Sciatic nerve (tissue), 2 donors: ENCODE measurements around the gene YWHAG. TPM values are rescaled to one million over a fixed set of nuclear protein-coding genes. Genes with fewer than 3 reads are reported as not detected.
"Not testable (repeated sequence)": the region's sequence is repeated elsewhere in the genome, so short reads cannot be mapped to it uniquely, and the experiment has no call there.

Experiments
- ATAC-seq: fragments of 200-7000 bp; cut with Tn5 transposase; one replicate; pipeline ENCODE4 v1.9.1; 2020; ENCODE audit warnings: mild to moderate bottlenecking, moderate library complexity
- DNase-seq: peaks from one replicate; pipeline ENCODE4 v3.0.0-alpha.2; 2020; ENCODE audit warnings: low spot score
- intact Hi-C: fragments of 100-400 bp; cut with DNase I; formaldehyde crosslinking; loops from one replicate; pipeline ENCODE4 v1.14.2; 2022
- total RNA-seq: library from RNA; stranded (reverse); fragmentation: NEBNext Ultra II Directional; extraction: Animal tissue kit (Norgen Biotek cat#: 25700); gene quantifications from one replicate; pipeline ENCODE4 v1.2.1, GENCODE V29; 2021
- donor health status: DM: no; HTN: no; CAD: no.
- donor health status: DM: no; HTN: no; CAD: no.

YWHAG gene
- total RNA-seq, 1 donor from 2014 or later: 94.7 TPM

DNA sequence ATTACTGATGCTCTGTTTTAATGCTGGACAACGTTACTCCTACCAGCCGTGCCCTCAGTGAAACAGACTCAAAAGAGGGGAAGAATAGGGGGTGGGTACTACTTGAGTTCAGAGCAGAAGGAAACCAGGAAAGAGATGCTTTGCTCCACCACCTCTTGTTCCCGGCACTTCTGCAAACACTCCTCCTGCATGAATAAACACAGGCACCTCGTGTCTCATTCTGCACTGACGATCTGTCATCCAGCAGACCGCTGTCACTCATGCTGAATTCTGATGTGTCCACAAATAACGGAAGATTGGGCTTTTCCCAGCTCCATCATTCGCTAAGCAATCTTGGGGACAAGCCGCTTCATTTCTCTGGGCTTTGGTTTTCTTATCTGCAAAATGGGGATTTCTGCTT, 26.7 kb downstream of the YWHAG start:
- intact Hi-C loops: no loop called here
- ATAC-seq (no peak), DNase-seq (no peak)

DNA sequence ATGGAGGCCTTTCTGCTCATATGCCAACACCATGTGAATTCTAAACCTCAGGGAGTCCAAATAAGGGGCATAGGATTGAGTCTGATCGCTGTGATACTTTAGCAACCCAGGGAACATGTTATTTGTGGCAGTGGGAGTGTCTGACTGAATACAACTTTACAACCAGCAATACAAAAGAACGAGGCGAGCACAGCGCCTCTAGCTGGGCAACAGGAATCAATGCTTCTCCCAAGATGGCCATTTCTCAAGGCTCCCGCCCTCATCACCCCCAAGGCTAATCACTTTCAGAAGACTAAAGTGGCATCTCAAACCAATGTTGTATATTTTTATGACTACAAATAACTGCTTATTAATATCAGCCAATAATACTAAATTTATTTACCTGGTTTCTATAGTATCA, 28.1 kb downstream of the YWHAG start:
- DNase-seq (no peak), ATAC-seq (no peak)
- intact Hi-C loops: no loop called here

DNA sequence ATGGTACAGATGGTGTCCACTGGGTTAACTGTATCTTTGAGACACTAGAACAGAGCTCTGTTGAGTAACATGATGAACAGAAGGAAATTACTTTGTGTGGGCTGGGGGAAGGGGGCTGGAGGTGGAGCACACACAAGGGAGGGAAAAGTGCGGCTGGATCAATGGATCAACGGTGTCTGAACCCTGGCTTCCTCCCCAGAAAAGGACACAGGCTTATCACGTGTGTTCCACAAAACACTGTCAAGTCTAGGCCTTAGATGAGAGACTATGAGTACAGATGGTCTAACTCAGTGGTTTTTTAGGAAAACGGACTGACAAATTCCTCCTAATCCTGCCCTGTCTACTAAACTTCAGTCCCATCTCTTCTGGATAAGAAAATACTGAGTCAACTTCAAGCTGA, 28.5 kb downstream of the YWHAG start:
- no peak for DNase-seq
- no peak for ATAC-seq
- intact Hi-C loops: no loop called here

DNA sequence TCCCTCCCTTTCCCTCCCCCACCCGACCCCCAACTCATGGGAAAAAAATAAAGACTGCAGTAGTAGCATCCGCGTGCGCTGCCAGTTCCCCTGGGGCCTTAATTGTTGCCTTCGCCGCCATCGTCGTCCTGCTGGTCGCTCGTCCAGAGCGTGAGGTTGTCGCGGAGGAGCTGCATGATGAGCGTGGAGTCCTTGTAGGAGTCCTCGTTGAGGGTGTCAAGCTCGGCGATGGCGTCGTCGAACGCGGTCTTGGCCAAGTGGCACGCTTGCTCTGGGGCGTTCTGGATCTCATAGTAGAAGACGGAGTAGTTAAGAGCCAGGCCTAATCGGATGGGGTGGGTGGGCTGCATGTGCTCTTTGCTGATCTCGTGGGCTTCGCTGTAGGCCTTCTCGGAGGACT, 29.3 kb downstream of the YWHAG start:
- no peak for ATAC-seq

DNA sequence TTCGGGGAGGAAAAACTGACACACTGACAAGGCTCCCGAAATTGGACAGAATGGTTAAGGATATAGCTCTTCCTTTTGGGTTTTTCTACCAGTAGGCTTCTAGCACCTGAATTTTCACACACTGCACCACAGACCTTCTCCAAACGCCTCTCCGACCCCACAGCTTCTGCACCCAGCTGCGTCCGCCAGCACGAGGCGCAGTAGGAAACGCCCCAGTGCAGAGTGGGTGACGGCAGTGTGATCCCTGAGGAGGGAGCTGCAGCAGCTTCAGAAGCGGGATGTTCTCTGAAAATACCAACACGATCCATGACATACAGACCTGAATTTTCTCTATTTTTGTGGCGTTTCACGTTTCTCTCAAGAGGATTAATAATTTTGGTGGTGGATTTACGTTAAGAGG, 30.4 kb downstream of the YWHAG start:
- DNase-seq: no peak
- ATAC-seq: peak; percentile 40
- intact Hi-C loops: no loop called here

More for the DNA sequence above, 29.3 kb downstream of the YWHAG start:
- intact Hi-C loops: no loop called here
- no peak for DNase-seq

DNA sequence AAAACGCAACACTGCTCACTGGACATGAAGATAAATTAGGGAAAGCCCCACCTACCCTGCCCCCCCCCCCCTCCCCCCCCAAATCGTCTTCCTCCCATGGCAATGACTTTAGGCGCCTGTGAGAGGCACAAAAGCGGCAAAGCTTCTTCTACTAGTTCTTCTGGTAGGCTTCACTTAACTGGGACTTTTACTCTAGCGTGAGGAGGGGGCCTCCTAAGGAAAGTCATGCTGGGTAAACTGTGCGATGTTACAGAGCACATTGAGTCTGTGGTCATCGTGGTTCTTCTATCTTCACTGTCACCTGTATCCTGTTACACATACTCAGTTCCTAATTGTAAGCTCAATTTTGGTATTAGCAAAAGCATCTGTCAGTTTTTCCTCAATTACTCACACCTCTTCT, 31.2 kb downstream of the YWHAG start:
- no peak for ATAC-seq
- no peak for DNase-seq
- intact Hi-C loops: no loop called here

DNA sequence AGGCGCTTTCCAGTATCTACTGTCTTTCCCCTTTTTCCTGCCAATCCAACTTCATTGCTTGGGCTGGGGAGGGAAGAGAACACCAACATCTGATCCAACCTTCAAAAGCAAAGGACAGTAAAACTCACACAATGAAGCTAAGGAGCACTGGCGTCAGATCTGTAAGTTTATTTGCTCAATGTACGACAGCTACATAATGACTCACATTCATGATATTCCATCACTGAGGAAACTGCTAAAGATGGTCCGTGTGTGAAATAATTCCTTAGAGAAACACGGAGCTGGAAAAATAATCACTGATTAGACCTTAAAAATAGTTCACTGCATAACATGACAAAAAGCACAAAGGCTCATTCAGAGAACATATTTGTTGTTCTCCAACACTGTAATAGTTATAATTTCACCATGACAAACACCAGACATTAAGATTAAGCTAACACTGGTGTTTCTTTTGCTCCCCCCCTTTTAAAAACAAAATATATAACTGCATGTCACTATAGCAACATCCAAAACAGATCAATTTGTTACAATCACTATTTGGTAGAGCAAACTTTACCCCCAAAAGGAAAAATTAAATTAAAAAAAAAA, 32.1 kb downstream of the YWHAG start:
- no peak for DNase-seq
- peak; percentile 13 for ATAC-seq
- intact Hi-C loops: no loop called here

DNA sequence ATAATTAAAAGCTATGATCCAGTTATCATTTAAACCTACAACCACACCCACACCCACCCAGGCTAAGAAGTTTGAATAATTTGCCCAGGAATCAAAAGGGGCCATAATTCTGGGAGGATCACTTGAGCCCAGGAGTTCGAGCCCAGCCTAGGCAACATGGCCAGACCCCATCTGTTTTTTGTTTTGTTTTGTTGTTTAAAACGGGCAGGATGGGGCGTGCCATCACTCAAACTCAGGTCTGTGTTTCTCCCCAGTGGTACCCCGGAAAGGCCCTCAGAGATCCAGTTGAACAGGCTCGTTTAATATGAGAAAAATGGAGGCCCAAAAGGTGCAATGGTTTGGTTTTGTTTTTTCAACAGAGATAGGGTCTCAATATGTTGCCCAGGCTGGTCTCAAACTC, 33.0 kb downstream of the YWHAG start:
- no peak for DNase-seq
- intact Hi-C loops: no loop called here
- no peak for ATAC-seq

DNA sequence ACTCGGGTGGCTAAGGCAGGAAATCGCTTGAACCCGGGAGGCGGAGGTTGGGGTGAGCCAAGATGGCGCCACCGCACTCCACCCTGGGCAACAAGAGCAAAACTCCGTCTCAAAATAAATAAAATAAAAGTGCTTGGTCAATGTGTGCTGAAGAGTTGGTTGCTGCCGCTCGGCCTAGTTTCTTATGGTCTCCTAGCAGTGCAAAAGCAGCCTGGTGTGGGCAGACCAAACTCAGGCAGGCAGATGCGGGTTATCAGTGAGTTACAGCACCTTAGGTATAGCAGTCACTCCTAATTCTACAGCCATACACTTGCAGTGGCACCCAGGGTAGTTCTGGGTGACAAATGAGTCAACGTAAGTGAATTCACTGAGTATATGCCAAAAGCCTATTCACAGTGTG, 33.7 kb downstream of the YWHAG start:
- no peak for DNase-seq
- no peak for ATAC-seq
- intact Hi-C loops: no loop called here

DNA sequence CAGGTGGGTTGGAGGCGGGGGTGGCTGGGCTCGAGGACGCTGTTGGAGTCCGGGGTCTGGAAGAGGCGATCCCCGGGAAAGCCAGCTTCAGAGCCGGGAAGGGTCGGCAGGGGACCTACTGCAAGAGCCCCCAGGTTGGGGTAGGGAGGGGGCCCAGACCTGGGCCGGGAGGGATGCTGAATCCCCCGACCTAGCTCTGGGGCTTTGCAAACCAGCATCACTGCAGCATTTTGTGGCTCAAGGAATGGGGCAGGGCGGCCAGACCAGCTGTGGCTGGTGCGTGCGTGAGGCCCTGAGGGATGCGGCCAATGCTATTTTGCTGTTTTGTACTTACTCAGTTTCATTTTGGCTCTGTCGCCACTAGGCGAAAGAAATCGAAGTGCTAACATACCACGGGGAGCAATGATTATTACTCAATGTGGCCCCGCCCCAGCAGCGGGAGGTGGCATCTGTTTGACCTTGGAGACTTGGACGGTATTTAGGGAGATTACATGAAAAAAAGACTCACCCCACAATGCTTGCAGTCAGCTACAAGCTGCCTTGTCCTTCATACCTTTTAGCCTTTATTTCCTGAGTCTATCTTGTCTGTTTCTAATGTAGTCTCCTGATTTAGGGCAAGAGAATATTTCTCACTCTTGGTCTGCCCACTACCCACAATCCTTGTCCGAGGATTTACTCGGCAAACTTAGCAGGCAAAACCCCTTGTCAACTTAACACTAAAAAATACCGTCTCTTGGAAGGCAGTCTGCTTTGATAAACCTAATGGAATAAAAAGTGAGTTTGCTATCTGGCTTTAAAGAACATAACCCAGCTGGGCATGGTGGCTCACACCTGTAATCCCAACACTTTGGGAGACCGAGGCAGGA, 40.1 kb downstream of the YWHAG start:
- intact Hi-C loops: loop anchor here (10.0 kb wide), 1 partner anchor 144 kb away; no protein-coding TSS in a partner anchor
- DNase-seq (peak; percentile 86), ATAC-seq (peak; percentile 74)

DNA sequence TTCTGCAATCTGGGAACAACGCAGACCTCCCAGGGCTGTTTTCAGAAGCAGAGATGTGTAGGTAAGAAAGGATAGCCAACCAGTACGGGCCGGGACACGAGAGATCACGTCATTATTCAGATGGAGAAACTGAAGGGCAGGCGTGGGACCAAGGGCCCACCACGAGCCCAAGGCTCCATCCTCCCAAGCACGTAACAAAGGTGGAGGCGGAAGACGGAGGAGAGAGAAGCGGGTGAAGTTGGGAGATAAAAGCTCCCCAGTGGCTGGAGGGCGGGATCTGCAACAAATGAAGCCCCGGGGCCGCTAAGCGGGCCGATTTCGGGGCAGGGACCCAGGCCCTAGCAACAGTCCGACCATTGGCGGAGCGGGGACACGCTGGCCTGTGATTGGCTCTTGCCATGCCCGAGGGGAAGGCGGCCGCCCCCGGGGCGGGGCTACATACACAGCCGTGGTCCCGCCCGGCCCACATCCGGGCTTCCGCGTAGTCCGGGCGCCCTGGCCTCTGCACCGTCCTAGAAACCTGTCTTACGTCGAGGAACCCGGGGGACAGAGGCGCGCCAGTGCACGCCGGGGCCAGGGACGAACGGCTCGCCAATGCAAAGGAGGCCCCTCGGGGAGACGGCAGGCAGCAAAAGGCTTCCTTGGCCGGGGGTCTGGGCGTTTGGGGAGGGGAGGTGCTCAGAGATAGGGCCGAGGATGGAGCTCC, 40.9 kb downstream of the YWHAG start:
- DNase-seq (peak; percentile 98), ATAC-seq (peak; percentile 97)
- intact Hi-C loops: loop anchor here (10.0 kb wide), 1 partner anchor 143 kb away; no protein-coding TSS in a partner anchor

DNA sequence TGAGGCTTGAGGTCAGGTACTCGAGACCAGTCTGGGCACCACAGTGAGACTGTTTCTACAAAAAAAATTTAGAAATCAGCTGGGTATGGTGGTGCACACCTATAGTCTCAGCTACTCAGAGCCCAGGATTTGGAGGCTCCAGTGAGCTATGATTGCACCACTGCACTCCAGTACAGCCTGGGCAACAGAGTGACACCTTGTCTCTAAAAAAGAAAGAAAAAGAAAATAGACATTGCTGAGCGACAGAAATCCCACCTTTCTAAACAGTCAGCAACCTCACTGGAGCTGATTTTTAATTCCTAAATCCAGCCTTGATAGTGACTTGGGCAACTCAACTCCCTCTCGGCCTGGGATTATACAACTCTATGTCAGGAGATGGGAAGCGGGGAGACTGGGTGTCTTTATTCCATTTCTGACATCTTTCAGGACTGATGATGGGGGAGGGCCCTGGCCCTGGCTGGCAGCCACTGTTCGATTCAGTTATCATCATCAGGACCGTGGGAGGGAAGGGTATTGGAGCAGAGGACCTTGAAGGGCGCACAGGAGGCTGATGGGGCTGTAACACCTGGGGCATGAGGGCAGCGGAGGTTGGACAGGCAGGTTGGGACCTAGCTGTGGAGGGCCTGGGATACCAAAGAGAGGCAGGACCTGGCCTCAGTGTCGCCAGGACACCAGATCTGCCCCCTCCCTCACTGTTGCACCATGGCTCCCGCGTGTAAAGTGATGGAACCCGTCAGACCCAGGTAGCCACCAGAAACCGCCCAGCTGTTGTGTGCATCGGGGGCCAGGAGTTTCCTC, 41.6 kb downstream of the YWHAG start:
- intact Hi-C loops: loop anchor here (10.0 kb wide), 1 partner anchor 142 kb away; no protein-coding TSS in a partner anchor
- ATAC-seq (peak; percentile 0), DNase-seq (no peak)

DNA sequence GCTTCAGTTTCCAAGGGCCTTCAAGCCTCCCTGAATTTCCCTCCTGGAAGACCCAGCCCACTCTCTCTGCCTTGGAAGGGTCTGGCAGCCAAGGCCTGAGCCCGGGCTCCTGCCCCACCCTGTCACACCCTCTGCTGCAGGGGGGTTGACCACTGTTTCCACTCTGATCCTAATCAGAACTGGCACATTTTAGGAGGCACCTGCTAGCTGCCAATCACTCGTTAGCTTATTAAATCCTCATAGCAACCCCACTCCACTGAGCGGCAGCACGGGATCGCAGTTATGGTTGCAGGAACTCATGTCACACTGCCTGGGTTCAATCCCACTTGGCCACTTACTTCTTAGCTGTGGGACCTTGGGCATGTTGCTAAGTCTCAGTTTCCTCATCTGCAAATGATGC, 43.4 kb downstream of the YWHAG start:
- intact Hi-C loops: loop anchor here (2.0 to 10.0 kb wide), 2 partner anchors 25 to 141 kb away; no protein-coding TSS in a partner anchor
- ATAC-seq: no peak
- DNase-seq: no peak

DNA sequence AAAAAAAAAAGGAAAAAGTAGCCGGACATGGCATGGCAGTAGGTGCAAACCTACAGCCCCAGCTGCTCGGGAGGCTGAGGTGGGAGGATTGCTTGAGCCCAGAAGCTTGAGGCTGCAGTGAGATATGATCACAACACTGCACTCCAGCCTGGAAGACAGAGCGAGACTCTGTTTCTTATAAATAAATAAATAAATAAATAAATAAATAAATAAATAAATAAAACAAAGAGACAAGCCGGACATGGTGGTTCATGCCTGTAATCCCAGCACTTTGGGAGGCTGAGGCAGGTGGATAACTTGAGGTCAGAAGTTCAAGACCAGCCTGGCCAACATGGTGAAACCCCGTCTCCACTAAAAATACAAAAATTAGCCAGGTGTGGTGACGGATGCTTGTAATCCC, 44.1 kb downstream of the YWHAG start:
- not testable (repeated sequence) for ATAC-seq, DNase-seq
- intact Hi-C loops: loop anchor here (2.0 to 10.0 kb wide), 2 partner anchors 24 to 140 kb away; no protein-coding TSS in a partner anchor

DNA sequence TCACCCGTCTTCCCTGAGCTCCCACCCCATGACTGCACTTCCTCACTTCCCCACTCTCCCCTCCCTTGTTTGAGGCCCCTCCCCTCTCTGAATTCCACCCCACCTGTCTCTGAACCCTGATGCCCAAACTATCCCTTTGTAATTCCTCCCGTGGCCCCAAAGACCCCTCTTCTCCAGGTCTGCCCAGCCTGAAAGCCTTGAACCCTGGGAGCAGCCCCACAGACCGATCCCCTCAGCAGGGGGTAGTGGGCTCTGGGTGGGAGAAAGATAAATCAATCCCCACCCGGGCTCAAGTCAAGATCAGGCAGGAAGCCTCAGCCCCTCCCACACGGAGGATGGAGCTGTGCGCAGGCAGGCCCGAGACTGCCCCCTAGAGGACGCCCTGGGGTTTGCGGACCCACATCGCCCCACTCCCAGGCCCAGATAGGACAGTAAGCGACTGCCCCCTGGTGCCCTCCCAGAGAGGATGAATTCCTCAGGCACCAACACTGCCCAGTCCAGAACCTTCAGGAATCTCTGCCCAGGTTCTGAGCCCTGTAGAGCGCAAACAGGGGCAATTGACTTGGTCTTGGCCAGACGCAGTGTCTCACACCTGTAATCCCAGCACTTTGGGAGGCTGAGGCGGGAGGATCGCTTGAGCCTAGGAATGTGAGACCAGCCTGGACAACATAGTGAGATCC, 44.6 kb downstream of the YWHAG start:
- peak; percentile 99 for DNase-seq
- peak; percentile 71 for ATAC-seq
- intact Hi-C loops: loop anchor here (2.0 to 10.0 kb wide), 2 partner anchors 23 to 139 kb away; no protein-coding TSS in a partner anchor

DNA sequence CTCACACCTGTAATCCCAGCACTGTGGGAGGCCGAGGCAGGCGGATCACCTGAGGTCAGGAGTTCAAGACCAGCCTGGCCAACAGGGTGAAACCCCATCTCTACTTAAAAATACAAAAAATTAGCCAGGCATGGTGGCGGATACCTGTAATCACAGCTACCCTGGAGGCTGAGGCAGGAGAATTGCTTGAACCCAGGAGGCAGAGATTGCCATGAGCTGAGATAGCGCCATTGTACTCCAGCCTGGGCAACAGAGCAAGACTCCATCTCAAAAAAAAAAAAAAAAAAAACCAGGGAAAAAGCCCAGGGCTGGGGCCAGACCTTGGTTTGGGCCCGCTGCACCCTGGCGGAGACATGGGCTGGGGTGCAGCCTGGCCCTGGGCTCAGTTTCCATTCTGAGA, 47.0 kb downstream of the YWHAG start:
- not testable (repeated sequence) for ATAC-seq, DNase-seq
- intact Hi-C loops: loop anchor here (10.0 kb wide), 1 partner anchor 137 kb away; no protein-coding TSS in a partner anchor

DNA sequence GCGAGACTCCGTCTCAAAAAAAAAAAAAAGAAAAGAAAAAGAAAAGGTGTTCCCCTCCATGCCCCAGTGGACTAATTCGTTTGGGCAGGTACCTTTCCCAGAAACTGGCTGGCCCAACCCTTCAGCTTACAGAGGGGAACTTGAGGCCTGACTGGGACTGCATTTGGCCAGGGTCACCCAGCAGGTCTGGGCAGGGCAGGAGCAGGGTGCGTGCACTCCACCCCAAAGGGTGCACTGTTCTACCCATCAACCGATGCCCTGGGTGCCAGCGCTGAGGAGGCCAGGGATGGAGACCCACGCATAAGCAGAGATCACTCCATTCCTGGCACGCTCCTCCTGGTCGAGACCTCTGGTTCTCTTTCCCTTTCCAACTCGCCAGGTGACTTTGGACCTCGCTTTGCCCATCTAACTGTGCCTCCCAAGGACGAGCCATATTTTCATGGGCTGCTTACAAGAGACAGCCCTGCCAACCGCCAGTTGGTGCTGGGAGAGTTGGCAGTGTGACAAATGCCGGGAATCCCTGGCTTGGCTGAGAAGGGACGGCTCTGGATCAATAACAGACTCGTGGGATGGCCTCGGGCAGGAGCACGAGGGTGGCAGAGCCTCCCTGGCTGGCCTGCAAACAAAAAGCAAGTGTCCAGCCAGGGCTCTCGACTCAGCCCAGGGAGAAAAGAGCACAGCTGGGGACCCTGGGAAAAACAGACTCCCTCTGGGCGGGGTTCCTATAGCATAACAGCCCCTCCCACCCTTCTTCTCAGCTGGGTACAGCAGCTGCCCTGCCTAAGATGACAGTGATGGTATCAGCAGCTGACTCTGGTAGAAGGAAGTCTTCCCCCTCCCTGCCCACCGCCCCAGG, 48.5 kb downstream of the YWHAG start:
- DNase-seq (no peak), ATAC-seq (no peak)
- intact Hi-C loops: loop anchor here (10.0 kb wide), 1 partner anchor 136 kb away; no protein-coding TSS in a partner anchor
